HTERT RPE-1 (cell line): ENCODE results near the gene PRSS56.

Source experiments
- in situ Hi-C: fragments of 300-500 bp; cut with MboI; formaldehyde crosslinking; loops from 4 replicates; pipeline ENCODE4 v1.14.3; 2020; ENCODE audit warnings: low sequenced_read_pairs

PRSS56 gene

GRCh38 chr2:232540441-232541041 lies 20.4 kb downstream of the PRSS56 start:
- in situ Hi-C loops, result no loop called here

- in situ Hi-C loops, result no loop called here
Observed at GRCh38 chr2:232541195-232541960, 21.2 kb downstream of the PRSS56 start.

GRCh38 chr2:232541961-232542714 lies 21.9 kb downstream of the PRSS56 start:
- in situ Hi-C loops, result no loop called here

- in situ Hi-C loops, result no loop called here
Observed at GRCh38 chr2:232542715-232543467, 22.7 kb downstream of the PRSS56 start.

GRCh38 chr2:232543491-232543890 lies 23.3 kb downstream of the PRSS56 start:
- in situ Hi-C loops, result no loop called here

GRCh38 chr2:232543928-232544631 lies 23.9 kb downstream of the PRSS56 start:
- in situ Hi-C loops, result no loop called here

- in situ Hi-C loops, result no loop called here
Observed at GRCh38 chr2:232544674-232545073, 24.5 kb downstream of the PRSS56 start.

GRCh38 chr2:232545511-232546375 lies 25.6 kb downstream of the PRSS56 start:
- in situ Hi-C loops, result no loop called here

- in situ Hi-C loops, result no loop called here
Observed at GRCh38 chr2:232547991-232548390, 27.8 kb downstream of the PRSS56 start.

GRCh38 chr2:232549655-232550353 lies 29.6 kb downstream of the PRSS56 start:
- in situ Hi-C loops, result no loop called here

GRCh38 chr2:232550354-232551249 lies 30.4 kb downstream of the PRSS56 start, which contains the start of the genes EIF4E2 and TIGD1:
EIF4E2 (plus strand) TSS chr2:232550689; CDS start chr2:232550725, 36 bp downstream.
TIGD1 (minus strand) TSS chr2:232550557; CDS start chr2:232549882, 675 bp downstream.
- in situ Hi-C loops, result no loop called here

GRCh38 chr2:232551250-232551638 lies 31.1 kb downstream of the PRSS56 start:
- in situ Hi-C loops, result no loop called here

- in situ Hi-C loops, result no loop called here
Observed at GRCh38 chr2:232551776-232552175, 31.6 kb downstream of the PRSS56 start.

GRCh38 chr2:232556426-232556825 lies 36.2 kb downstream of the PRSS56 start:
- in situ Hi-C loops, result no loop called here

- in situ Hi-C loops, result no loop called here
Observed at GRCh38 chr2:232562515-232563151, 42.4 kb downstream of the PRSS56 start.

- in situ Hi-C loops, result no loop called here
Observed at GRCh38 chr2:232563580-232563979, 43.4 kb downstream of the PRSS56 start.

GRCh38 chr2:232567721-232568120 lies 47.5 kb downstream of the PRSS56 start:
- in situ Hi-C loops, result no loop called here
